Superior temporal gyrus (tissue), 1 donor: ENCODE results near the gene UBAP1L.
A peak's percentile ranks its signal among the peaks of the same experiment; 100 is the strongest.

Source experiments
- DNase-seq: peaks from one replicate; pipeline ENCODE4 v3.0.0-alpha.2; 2016; ENCODE audit errors: extremely low spot score

The UBAP1L gene

GRCh38 chr15:65066635-65067316 is 48.2 kb downstream of the UBAP1L start:
- DNase-seq = no peak

- no peak for DNase-seq
Measured at GRCh38 chr15:65066001-65066634, 48.9 kb downstream of the UBAP1L start.

DNA sequence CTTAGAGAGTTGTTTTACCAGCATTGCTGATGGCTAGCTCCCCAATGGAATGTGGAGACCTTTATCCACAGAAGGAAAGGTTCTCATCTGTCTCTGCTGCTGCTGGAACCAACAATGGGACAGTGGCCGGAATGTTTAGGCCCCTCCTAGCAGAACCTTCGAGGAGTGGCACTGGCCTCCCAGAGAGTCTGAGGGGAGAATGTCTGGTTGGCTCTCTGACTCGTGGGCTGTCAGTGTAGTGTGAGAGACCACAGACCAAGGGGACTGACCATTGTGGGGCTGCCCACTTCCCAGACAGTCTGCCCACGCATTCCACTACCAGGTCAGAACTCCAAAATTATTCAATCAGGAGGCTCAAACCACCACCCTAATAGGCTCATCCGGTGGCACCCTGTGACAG is 52.3 kb downstream of the UBAP1L start:
- DNase-seq = no peak

DNA sequence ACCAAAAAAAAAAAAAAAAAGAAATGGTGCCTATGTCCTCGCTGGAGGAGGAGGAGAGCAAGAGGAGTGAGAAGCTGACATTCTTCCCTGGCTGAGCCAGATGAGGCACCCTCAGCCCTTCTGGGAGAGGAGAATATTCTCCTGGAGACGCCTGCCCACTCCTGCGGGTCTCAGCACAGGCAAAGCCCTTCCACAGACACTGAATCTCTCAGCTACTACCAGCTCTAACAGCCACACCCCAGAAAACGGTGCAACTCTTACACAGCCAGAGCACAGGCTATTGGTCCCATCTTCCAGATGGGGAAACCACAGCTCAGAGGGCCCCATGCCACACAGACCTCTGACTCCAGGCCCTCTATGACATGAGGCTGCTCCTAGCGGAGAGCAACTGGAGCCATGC is 52.9 kb downstream of the UBAP1L start:
- DNase-seq = no peak

GRCh38 chr15:65060641-65061397 is 54.2 kb downstream of the UBAP1L start:
- peak; percentile 82 for DNase-seq

- no peak for DNase-seq
Measured at GRCh38 chr15:65059931-65060596, 54.9 kb downstream of the UBAP1L start.

DNA sequence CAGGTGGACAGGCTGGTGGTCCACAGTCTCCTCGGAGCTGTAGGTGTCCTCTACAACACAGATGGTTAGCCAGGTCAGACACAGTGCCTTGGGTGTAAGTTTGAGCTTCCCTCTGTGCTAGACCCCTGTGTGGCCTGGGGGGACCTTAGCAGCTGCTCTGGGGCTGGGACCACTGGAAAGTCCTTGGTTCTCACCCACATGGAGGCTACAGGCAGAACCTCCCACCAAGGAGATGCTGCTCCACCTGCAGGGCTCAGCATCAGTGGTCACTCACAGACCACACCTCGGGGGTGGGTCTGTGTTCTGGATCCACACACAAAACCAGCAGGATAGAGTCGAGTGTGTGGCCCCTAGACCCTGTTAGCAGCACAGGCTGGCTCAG is 55.6 kb downstream of the UBAP1L start:
- DNase-seq = no peak

DNA sequence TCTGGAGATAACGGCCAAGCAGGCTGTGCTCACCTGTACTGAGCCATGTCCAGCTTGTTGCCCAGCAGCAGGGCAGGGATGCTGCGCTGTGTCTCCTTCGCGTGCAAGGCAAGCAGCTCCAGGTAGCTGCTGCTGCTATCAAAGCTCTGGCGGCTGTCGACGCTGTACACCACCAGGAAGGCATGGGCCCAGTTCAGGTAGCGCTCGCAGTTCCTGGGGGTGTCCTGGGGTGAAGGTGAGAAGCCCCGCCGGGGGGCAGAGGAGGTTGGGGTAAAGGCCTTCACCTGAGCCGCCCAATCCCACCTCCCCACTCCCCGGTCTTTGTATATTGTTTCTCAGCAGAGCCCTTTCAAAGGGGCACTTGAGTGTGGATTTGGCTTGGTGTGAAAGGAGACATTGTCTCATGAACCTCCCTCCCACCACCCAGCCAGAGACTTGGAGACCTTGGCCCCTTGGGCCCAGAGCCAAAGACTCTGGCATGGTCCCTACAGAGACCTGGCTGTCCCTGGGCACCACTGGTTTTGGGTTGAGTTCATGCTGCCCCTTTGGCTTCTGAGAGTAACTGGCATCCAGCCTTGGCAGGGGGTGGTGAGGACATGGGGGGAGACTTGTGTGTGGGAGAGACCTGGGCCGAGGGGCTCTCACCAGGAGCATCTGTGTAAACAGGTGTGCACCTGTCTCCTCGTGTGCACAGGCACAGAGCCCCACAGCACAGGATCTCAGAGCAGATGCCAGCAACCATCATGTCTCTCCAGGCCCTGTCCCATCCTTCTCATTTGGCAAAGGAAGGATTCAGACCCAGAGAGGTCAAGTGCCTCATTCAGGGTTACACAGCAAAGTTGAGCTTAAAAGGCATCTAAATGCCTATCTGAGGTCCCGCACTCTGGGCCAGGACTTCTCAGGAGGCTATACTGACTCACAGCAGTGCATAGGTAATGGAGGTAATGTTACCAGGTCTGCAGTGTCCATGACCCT is 56.3 kb downstream of the UBAP1L start:
- DNase-seq = no peak

GRCh38 chr15:65057549-65057940 is 57.5 kb downstream of the UBAP1L start:
- no peak for DNase-seq

- DNase-seq = no peak
Measured at GRCh38 chr15:65056868-65057548, 58.0 kb downstream of the UBAP1L start.

GRCh38 chr15:65056106-65056505 is 58.9 kb downstream of the UBAP1L start:
- no peak for DNase-seq

DNA sequence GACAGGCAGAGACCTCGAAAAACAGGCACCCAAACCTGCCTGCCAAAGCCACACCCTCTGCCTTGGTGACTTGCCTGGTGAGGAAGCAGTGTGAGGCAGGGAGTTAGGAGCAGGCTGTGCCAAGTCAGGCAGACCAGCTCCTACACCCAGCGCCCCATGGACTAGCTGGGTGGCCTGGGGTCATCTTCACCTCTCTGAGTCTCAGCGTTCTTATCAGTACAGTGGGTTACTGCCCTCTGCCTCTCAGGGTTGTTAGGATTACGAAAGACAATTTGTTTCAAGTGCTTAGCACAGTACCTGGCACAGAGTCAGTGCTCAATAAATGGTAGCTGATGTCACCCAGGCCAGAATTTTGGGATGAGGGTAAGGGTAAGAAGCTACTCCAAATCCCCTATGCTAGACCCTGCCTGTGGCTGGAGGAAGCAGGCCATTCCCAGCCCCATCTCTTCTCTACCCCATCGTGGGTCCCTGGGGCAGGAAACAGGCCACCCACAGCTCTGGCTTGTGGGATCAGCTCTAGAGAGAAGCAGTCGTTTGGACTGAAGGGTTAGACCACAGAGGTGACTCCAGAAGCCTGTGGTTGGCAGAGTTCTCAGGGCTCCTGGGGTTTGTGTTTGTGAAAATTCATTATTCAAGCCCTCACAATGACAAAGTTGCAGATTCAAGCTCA is 59.7 kb downstream of the UBAP1L start:
- DNase-seq = no peak

GRCh38 chr15:65054333-65055200 is 60.4 kb downstream of the UBAP1L start:
- peak; percentile 86 for DNase-seq

GRCh38 chr15:65052956-65053355 is 62.0 kb downstream of the UBAP1L start:
- DNase-seq = no peak

- DNase-seq = no peak
Measured at GRCh38 chr15:65051266-65051665, 63.7 kb downstream of the UBAP1L start.

DNA sequence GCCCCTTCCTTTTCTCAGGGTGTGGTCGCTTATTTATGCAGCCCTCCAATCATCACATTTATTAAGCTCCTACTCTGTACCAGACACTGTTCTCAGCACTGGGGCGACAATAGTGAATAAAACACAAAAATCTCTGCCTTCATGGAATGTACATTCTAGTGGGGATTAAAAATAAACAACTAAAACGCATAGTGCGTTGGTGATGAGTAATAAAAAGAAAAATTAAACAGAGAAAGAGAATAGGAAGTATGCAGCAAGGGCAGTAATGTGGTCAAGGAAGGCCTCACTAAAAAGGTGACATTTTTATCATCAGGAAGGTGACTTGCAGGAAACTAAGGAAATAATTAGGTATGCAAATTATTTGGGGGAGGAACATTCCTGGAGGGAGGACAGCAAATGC is 64.7 kb downstream of the UBAP1L start:
- DNase-seq = no peak

GRCh38 chr15:65049418-65049840 is 65.6 kb downstream of the UBAP1L start:
- DNase-seq = peak; percentile 98

GRCh38 chr15:65048241-65048640 is 66.8 kb downstream of the UBAP1L start:
- DNase-seq = no peak
